Suppressor macrophage (primary cell): ENCODE measurements around the gene SOS1.
"Not testable (repeated sequence)": the region's sequence is repeated elsewhere in the genome, so short reads cannot be mapped to it uniquely, and the experiment has no call there.

Source experiments
- DNase-seq, 4 experiments: peaks; one replicate each; pipeline ENCODE4 v3.0.0-alpha.2; 2020 to 2022
- total RNA-seq, 17 experiments: gene quantifications; one replicate each; lab custom pipeline; 2026; ENCODE audit warnings: mixed read lengths in 6 of 17, inconsistent platforms in 3 of 17; lab: John Stamatoyannopoulos, UW

The SOS1 gene
- 24.0 to 209 (median 51.1) reads per million in 17 experiments for total RNA-seq

DNA sequence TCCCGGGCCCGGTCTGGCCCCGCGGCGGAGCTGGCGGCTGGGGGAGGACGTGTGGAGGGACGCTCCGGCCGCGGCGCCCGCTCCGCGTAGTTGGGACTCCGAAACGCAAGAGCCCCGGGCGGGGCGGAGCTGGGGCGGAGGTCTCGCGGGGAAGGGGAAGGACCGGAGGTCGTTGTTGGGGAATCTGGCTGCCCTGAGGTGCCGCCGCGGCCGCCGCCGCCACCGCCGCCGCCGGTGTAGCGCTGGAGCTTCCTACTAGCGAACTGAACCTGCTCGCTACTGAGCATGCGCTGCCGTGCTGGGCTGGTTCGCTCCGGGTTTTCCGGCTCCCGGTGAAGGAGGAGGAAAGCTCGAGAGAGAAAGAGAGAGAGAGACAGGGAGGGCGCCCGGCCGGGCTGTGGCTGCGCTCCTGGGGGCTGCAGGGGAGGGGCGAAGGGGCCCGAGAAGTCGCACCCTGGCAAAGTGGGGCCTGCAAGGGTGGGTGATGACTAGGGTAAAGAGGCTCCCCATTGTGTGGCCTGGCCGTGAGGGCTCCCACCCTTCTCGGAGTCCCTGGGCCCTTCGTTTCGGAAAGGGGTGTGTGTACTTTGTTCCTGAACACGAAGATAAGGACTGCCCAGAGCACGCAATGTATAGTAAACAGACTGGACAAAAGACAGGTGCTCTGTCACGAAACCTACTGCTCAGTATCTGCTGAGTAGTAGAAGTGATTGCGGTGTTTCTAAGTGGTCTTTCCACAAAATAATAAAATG lies at the start of gene SOS1:
Gene SOS1 (minus strand): TSS at position 281 of the 752 bp plus-strand sequence. CDS start 629 bp downstream, outside the sequence.
- peak; percentile 94 to 97 (median 96) for DNase-seq

DNA sequence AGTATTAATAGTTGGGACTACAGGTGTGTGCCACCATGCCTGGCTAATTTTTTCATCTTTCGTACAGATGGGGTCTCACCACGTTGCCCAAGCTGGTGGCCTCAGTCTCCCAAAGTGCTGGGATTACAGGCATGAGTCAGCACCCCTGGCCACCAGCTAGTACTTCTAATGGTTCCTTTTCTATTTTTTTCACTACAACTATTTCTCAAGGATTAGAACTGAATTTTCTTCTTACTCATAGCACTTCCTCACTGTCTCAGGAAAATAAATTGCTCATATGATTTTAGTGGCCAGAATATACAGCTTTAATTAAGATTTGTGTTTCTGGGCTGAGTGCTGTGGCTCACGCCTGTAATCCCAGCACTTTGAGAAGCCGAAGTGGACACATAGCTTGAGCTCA lies 43.2 kb upstream of the SOS1 start:
- DNase-seq = peak; percentile 17 to 70 (median 57)

DNA sequence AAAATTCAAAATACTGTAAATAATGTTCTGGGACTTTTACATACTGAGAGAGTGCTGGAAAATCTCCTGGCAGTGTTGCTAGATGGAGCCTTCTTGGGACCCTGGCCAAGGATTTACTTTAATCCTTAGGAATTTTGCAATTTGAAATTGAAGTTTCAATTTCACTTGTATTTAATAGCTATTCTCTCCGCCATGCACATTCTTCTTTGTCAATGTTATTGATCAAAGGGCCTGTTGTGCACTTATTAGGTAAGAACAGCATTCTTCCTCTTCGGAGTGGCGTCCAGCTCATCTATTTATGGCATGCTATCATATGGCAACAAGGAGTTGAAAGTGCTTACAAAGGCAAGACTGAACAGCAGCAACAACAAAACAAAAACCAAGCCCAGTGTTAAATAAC lies 40.1 kb upstream of the SOS1 start:
- DNase-seq = no peak

GRCh38 chr2:39159283-39159682 lies 38.4 kb upstream of the SOS1 start:
- no peak for DNase-seq

GRCh38 chr2:39158351-39158750 lies 37.5 kb upstream of the SOS1 start:
- DNase-seq = peak in 1 of 4 experiments; percentile 6

- no peak for DNase-seq
These were observed 36.0 kb upstream of the SOS1 start for GRCh38 chr2:39156846-39157245.

DNA sequence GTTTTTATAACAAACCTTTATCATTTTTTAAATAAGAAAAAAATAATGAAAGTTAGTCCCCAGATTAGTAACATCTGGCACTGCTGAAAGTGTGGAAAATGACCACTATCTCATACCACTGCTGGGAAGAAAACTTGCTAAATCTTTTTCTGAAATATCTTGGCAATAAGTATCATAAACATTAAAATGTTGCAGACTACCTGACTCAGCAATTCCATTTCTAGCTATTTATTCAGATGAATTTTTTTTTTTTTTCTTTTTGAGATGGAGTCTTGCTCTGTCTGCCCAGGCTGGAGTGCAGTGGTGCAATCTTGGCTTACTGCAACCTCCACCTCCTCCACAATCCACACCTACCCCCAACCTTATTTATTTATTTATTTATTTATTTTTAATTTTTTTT lies 35.3 kb upstream of the SOS1 start:
- DNase-seq = no peak

GRCh38 chr2:39155573-39155972 lies 34.7 kb upstream of the SOS1 start:
- not testable (repeated sequence) for DNase-seq

DNA sequence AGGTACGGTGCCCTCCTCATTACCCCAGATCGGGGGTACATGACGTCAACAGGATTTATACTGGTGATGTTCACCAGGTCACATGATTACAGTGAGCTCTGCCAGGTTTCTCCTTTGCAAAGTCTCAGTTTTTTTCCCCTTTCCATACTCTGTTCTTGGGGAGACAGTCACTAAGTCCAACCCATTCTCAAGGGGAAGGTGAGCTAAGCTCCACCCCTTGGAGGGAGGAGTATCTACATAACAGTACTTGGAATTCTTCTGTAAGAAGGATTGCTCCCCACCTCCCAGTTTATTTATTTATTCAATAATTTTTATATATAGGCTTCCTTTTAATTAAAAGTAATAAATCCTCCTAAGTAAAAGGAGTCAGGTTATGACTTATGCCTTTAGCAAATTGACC lies 34.1 kb upstream of the SOS1 start:
- DNase-seq = no peak

DNA sequence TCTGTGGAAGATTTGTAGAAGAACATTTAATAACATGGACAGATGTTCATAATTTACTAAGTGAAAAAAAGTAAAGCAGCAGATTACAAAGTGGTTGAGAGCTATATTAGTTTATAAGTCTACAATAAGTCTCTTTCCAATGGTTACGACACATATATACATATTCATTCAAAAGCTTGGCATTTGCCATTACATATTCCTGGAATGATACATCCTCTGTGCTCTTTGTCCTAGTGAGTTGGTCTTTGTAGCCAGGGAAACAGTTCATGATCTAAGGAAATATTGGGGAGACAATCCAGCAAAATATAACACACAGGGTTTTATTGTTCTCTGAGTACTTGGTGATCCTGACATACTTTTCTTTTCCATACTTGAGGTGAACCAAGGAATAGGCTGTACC lies 32.5 kb upstream of the SOS1 start:
- no peak for DNase-seq

GRCh38 chr2:39152504-39152903 lies 31.7 kb upstream of the SOS1 start:
- no peak for DNase-seq

- no peak for DNase-seq
These were observed 30.1 kb upstream of the SOS1 start for GRCh38 chr2:39150890-39151497.

DNA sequence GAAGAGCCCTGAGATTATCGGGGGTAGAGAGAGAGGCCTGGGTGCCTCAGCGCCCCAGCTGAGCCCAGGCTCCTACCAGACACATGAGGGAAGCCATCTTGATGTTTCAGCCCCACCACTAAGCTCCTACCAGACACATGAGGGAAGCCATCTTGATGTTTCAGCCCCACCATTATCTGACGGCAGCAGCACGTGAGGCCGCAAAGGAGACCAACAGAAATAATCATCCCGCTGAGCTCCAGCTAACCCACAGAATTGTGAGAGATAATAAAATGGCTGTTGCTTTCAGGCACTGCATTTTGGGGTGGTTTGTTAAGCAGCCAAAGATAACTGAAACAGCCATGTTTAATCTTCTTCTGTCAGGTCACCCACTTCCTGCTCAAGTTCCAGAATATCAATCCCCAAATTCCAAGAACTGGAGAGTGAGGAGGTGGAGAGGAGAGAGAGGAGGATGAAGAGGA lies 29.3 kb upstream of the SOS1 start:
- DNase-seq = no peak

DNA sequence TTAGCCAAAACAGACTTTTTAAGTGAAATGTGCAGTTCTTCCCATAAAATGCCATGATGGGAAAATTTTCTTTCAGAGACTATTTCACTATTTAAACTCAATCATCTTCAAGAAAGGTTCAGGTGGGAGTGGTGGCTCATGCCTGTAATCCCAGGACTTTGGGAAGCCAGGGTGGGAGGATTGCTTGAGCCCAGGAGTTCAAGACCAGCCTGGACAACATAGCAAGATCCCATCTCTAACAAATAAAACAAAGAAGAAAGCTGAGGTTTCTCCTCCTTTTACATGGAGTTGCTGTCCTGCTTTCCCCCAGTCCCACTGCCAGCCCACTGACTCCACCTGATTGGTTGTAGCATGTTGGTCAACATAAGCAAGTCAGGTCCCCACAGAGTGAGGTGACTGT lies 25.8 kb upstream of the SOS1 start:
- DNase-seq = no peak

- no peak for DNase-seq
These were observed 25.1 kb upstream of the SOS1 start for GRCh38 chr2:39145906-39146421.

- peak in 2 of 4 experiments; percentile 56 to 59 for DNase-seq
These were observed 23.6 kb upstream of the SOS1 start for GRCh38 chr2:39144416-39144815.

- peak in 3 of 4 experiments; percentile 39 to 64 (median 47) for DNase-seq
These were observed 22.2 kb upstream of the SOS1 start for GRCh38 chr2:39142904-39143605.

DNA sequence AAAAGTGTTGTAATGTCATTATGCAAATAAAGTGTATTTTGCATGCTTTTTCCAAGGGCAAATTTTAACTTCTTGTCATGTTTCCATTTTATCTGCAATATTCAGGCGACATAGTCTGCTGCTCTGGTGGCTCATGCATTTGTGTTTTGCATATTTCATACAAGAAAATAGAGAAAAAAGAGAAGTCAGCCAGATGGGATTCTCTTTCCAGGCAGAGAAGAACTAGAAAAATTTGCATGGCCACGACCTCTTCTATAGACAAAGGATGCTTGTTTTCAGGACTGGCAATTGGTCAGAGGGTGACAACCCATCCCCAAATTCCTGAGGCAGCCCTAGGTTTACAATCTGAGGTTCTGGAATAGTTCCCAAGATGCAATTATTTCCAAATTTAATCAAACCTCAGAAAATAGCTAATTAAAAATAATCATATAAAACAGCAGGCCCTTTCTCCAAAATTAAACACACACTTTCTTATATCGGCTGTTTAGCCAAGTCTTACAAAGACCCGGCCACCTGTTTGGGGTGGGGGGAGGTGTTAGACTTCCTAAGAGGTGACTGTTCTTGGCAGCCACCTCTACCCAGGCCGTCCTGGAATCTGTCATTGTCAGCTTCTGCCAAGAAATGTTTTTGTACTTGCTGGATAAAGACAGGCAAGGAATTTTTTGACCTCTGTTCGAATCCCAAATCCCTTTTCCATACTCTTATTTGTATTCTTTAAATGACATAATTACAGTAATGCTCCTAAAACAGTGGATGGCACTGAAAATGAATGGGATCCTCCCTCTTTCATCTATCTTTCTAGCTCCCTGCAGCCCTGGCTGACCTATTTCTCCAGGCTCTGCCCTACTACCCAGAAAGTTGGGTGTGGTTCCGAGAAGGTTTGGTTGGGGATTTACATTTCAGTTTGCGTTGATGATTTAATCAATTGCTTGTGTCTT lies 20.8 kb upstream of the SOS1 start:
- DNase-seq = peak; percentile 32 to 67 (median 50)

GRCh38 chr2:39140948-39141333 lies 20.1 kb upstream of the SOS1 start:
- DNase-seq = not testable (repeated sequence)

DNA sequence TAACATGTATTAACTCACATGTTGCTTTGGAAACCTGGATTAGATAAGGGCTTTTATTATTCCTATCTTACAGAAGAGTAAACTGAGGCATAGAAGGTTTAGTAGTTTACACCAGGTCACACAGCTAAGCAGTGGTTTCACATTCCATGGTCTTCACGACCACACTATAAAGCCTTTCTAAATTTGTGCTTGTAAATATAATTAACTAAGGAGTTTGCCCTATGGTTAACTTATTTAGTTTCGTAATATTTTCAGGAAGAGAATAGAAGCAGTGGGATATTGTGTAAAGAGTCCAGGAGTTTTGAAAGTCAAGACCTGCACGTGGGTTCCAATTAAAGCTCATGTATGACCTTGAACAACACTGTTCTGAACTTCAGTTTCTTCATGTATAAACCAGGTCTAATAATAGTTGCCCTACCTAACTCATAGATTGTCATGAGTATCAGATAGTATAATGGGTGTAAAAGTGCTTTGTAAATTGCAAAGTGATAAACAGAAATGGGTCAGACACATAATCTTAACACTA lies 19.5 kb upstream of the SOS1 start:
- peak; percentile 47 to 82 (median 72) for DNase-seq

DNA sequence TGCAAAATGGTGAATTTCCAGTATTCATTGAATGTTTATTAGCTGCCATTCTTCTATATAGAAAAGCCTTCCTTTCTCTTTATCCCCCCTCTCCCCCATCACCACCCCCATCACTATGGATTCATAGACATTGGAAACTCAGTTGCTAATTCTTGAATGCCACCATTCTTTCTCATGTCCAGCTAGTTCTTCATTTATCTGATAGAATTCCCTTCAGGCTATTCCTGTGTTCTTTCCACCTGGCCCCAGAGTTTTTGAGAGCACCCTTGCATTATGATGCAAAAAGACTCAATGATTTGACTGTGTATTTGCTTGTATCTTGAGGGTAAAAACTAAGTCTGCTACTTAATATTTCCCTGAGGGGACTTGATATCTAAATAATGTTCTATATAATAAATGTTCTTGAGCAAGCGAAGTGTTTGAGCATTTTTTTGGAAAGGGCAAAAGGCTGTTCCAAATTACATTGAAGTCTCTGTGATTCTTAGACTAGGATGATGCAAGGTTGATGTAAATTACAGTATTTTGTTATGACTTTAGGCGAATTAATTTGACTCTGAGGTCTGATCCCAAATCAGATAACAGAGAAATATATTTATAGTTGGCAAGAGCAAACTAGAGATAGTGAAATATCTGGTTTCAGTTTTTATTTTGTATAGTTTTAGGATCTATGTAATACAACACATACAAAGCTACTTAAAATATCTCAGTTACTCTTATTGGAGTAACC lies 18.8 kb upstream of the SOS1 start:
- DNase-seq = no peak
